Type B pancreatic cell (in vitro differentiated cells): Measurements from ENCODE around the gene ARID5A. TPM values are rescaled to one million over a fixed set of nuclear protein-coding genes. Genes with fewer than 3 reads are reported as not detected.

Source experiments
- DNase-seq: peaks from one replicate; pipeline ENCODE4 v3.0.0; 2021; ENCODE audit warnings: mixed read lengths; ENCODE audit not compliant: unreplicated experiment; ENCODE audit errors: extremely low spot score
- H3K27ac Mint-ChIP-seq: 2 replicates; pipeline ENCODE4 v1.8.0; 2021; ENCODE audit warnings: mild to moderate bottlenecking, mixed read lengths
- H3K27me3 Mint-ChIP-seq: 2 replicates; pipeline ENCODE4 v1.8.0; 2021; ENCODE audit warnings: mixed read lengths
- H3K36me3 Mint-ChIP-seq: 2 replicates; pipeline ENCODE4 v1.8.0; 2021; ENCODE audit warnings: mixed read lengths
- H3K4me1 Mint-ChIP-seq: one replicate; pipeline ENCODE4 v1.8.0; 2021; ENCODE audit warnings: mixed read lengths; ENCODE audit not compliant: unreplicated experiment
- H3K4me3 Mint-ChIP-seq: 2 replicates; pipeline ENCODE4 v1.8.0; 2021; ENCODE audit warnings: mild to moderate bottlenecking, mixed read lengths
- H3K9me3 Mint-ChIP-seq: 2 replicates; pipeline ENCODE4 v1.8.0; 2021; ENCODE audit warnings: mixed read lengths
- total RNA-seq: library from RNA; stranded (reverse); gene quantifications from 2 replicates; pipeline ENCODE4 v1.2.1, GENCODE V29; 2021; ENCODE audit warnings: low replicate concordance
- TF ChIP-seq, protein P1 (sequence below): fragments of 200-600 bp; sonication (generic); conservative IDR thresholded peaks from 2 replicates; pipeline ENCODE4 v1.5.0; 2021; ENCODE audit warnings: antibody characterized with exemption, mild to moderate bottlenecking

Gene ARID5A
- total RNA-seq, 1 donor from 2014 or later, result 11.9 TPM

DNA sequence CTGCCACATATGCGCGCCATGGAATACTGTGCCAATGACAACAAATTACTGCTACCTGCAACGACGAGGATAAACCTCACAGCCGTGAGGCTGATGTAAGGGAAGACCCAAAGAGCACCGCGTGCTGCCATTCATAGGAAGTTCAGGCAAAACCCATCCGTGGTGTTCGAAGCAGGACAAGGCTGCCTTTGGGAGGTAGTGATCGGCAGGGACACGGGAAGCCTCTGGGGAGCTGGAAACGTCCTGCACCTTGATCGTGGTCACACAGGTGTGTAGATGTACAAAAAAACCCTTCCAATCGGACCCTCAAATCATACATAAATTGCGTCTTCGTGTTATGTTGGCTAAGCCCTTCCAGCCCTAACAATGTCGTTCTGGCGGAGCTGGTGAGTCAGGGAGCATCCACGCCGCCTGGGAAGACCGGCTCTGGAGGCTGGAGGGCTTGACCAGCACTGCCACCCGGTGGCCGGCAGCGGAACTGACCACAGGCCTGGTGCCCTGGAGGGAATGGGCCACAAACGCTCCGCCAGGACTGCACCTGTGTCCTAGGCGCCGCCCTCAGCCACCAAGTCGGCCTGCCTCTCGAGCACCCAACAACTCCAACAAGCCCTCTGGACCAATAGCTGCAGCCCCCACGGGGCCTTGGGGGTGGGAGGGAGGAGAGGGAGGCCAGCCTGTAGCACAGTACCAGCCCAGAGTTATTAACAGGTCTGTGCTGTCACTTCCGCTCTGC, 27.3 kb upstream of the ARID5A start:
- H3K4me3 Mint-ChIP-seq, result peak overlapping the region; percentile 76
- H3K4me1 Mint-ChIP-seq, result peaks cover 21% of the 10 kb centered on the region
- DNase-seq, result peak; percentile 93
- no peaks in the 10 kb centered on the region for H3K9me3 Mint-ChIP-seq
- peak overlapping the region; percentile 42 for H3K27ac Mint-ChIP-seq
- H3K36me3 Mint-ChIP-seq, result no peaks in the 10 kb centered on the region
- peaks cover 23% of the 10 kb centered on the region for H3K27me3 Mint-ChIP-seq
- TF ChIP-seq, protein P1, sequence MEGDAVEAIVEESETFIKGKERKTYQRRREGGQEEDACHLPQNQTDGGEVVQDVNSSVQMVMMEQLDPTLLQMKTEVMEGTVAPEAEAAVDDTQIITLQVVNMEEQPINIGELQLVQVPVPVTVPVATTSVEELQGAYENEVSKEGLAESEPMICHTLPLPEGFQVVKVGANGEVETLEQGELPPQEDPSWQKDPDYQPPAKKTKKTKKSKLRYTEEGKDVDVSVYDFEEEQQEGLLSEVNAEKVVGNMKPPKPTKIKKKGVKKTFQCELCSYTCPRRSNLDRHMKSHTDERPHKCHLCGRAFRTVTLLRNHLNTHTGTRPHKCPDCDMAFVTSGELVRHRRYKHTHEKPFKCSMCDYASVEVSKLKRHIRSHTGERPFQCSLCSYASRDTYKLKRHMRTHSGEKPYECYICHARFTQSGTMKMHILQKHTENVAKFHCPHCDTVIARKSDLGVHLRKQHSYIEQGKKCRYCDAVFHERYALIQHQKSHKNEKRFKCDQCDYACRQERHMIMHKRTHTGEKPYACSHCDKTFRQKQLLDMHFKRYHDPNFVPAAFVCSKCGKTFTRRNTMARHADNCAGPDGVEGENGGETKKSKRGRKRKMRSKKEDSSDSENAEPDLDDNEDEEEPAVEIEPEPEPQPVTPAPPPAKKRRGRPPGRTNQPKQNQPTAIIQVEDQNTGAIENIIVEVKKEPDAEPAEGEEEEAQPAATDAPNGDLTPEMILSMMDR, result peak; percentile 98

DNA sequence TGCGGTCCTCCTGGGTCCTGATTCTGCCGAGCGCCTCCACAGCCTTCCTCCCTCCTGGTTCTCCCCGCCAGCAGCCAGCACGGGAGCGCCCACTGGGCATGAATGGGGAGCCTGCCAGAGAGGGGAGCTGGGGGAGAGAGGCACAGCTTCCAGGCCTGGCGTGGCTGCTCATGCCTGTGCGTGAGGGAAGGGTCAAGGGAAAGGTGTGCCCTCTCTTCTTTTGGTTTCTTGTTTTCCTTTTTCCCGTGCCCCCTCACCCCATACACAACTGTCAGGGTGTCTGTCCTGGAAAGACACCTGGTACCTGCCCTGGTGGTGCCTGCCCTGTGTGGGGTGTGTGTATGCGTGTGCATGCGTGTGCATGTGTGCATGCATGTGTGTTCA, 26.7 kb upstream of the ARID5A start:
- TF ChIP-seq, protein P1, result no peak
- peak; percentile 62 for DNase-seq
- Mint-ChIP-seq H3K27me3 (peaks cover 23% of the 10 kb centered on the region), H3K4me3 (no peak overlapping the region), H3K9me3 (no peaks in the 10 kb centered on the region), H3K4me1 (peaks cover 20% of the 10 kb centered on the region), H3K27ac (no peak overlapping the region), H3K36me3 (no peaks in the 10 kb centered on the region)

DNA sequence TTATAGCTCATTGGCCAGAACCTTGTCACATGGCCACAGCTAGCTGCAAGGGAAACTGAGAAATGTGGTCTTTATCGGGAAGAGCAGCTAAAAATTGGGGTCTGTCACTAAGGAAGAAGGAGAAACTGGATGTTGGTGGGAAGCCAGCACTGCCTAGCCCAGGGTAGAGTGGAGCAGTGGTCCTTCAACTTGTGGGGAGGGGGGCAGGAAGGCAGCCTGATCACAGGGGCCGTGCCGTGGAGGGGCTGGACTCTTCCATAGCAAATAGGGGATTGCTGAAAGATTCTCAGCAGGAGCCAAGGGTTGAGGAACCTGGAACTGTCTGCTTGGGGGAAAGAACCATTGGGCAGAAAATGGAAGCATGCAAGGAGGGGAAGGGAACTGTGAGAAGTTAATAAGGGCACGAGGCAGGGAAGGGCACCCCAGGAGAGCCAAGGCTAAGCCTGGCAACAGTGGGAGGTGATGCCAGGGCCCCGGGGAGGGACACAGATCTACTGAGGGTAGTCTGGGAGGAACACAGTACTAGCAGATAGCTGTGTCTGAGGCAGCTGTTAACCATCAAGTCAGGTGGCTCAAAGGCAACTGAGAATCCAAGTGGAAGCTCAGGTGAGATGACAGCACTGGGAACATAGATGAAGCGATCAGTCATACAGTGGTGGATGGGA, 25.5 kb upstream of the ARID5A start:
- Mint-ChIP-seq H3K27me3 (peaks cover 23% of the 10 kb centered on the region), H3K36me3 (no peaks in the 10 kb centered on the region), H3K4me1 (peaks cover 8% of the 10 kb centered on the region), H3K27ac (no peak overlapping the region), H3K9me3 (no peaks in the 10 kb centered on the region), H3K4me3 (no peak overlapping the region)
- DNase-seq, result peak; percentile 45
- TF ChIP-seq, protein P1, result no peak

DNA sequence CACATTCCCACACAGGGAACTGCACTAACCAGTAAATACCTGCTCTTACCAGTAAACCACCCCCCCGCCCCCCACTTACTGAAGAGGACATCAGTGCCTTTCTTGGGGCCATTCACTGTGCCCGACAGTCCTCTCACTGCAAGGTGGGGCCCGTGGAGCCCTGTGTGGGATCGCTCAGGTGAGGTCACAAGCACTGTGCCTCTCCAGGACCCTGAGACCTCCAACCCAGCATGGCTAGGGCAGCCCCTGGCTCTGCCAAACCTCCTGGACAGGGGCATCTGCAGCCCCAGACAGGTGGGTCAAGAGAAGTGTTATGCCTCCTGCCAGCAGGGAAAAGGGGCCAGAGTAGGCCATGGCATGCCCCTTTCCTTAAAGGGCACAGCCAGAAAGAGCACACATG, 24.7 kb upstream of the ARID5A start:
- H3K4me1 Mint-ChIP-seq, result peaks cover 6% of the 10 kb centered on the region
- TF ChIP-seq, protein P1, result no peak
- H3K9me3 Mint-ChIP-seq, result no peaks in the 10 kb centered on the region
- no peak overlapping the region for H3K4me3 Mint-ChIP-seq
- H3K27ac Mint-ChIP-seq, result no peak overlapping the region
- peak; percentile 60 for DNase-seq
- peaks cover 23% of the 10 kb centered on the region for H3K27me3 Mint-ChIP-seq
- H3K36me3 Mint-ChIP-seq, result no peaks in the 10 kb centered on the region

DNA sequence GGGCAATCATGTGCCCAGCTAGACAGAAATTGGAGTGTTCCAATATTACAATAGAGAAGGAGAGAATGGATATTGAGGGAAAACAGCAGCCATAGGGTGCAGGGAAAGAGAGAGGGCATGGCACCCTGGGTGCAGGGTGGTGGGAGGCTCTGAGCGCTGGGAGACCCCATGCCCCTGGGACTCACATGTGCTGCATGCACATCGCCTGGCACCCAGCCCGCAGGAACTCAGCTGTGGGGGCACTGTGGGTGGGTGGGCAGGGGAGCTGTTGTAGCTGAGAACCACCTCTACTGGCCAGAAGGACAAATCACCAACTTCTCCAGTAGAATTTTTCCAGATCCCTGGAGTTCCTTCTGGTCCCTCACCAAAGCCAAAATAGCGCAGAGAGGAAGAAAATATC, 24.2 kb upstream of the ARID5A start:
- Mint-ChIP-seq H3K36me3 (no peaks in the 10 kb centered on the region), H3K27me3 (peaks cover 23% of the 10 kb centered on the region), H3K9me3 (no peaks in the 10 kb centered on the region), H3K4me1 (peaks cover 6% of the 10 kb centered on the region), H3K27ac (no peak overlapping the region), H3K4me3 (no peak overlapping the region)
- TF ChIP-seq, protein P1, result no peak
- peak; percentile 42 for DNase-seq
